ENCODE measurements around the gene GFER. TPM values are rescaled to one million over a fixed set of nuclear protein-coding genes. Genes with fewer than 3 reads are reported as not detected.

The GFER gene
- total RNA-seq, 2 donors from 2014 or later, result 13.2 to 35.9 TPM

DNA sequence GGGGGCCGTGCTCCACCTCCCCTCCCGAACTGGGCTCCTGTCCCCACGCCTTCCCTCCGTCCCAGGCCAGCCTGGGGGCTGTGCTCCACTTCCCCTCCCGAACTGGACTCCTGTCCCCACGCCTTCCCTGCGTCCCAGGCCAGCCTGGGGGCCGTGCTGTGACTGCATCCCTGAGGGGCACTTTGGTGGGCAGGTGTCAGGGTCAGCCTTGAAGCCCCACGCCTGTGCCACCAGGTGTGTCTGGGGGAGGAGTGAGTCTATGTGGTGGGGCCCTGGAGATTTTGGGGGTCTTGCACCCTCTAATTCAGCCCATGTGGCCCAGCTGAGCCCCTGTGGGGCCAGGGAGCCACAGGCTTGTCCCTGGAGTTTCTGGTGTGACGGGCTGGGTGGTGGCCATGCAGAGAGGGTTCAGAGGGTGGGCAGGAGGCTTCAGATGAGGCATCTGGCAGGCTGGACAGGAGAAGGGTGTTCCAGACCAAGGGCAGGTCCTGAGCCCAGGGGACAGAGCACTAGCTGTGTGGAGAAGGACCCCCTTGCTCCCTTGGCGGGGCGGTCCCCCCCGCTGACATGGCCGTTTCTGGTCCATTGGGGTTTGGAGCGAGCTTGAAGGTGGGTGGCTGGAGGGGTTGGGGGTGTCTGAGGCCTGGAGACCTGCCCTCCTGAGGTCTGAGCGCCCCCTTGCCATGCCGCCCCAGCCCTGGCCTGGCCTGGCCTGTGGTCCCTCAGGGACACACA lies 50.9 kb downstream of the GFER start:
- Histone ChIP-seq H3K36me3 (replicated peaks in 1 of 2; ENCODE audit: insufficient read depth in 1 of 2, low read depth in 2 of 2) (no peaks in the 10 kb centered on the region), H3K4me1 (peaks cover 36% of the 10 kb centered on the region), H3K27ac (peak overlapping the region; percentile 33 to 82 (median 66)), H3K4me3 (no peak overlapping the region), H3K27me3 (no peaks in the 10 kb centered on the region), H3K9me3 (no peaks in the 10 kb centered on the region)
- intact Hi-C loops (cut with DNase I), result no loop called here
- peak in 1 of 4 donors; percentile 30 for DNase-seq
- no peak for ATAC-seq
- TF ChIP-seq, protein P1, sequence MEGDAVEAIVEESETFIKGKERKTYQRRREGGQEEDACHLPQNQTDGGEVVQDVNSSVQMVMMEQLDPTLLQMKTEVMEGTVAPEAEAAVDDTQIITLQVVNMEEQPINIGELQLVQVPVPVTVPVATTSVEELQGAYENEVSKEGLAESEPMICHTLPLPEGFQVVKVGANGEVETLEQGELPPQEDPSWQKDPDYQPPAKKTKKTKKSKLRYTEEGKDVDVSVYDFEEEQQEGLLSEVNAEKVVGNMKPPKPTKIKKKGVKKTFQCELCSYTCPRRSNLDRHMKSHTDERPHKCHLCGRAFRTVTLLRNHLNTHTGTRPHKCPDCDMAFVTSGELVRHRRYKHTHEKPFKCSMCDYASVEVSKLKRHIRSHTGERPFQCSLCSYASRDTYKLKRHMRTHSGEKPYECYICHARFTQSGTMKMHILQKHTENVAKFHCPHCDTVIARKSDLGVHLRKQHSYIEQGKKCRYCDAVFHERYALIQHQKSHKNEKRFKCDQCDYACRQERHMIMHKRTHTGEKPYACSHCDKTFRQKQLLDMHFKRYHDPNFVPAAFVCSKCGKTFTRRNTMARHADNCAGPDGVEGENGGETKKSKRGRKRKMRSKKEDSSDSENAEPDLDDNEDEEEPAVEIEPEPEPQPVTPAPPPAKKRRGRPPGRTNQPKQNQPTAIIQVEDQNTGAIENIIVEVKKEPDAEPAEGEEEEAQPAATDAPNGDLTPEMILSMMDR (IDR thresholded peaks at IDR 0.05), result no peak
- no peak for TF ChIP-seq POLR2A (IDR thresholded peaks at IDR 0.05)
- WGBS, 2 donors, result 80 to 81% methylated on average over 3 to 17 of the region's 17 CpGs

DNA sequence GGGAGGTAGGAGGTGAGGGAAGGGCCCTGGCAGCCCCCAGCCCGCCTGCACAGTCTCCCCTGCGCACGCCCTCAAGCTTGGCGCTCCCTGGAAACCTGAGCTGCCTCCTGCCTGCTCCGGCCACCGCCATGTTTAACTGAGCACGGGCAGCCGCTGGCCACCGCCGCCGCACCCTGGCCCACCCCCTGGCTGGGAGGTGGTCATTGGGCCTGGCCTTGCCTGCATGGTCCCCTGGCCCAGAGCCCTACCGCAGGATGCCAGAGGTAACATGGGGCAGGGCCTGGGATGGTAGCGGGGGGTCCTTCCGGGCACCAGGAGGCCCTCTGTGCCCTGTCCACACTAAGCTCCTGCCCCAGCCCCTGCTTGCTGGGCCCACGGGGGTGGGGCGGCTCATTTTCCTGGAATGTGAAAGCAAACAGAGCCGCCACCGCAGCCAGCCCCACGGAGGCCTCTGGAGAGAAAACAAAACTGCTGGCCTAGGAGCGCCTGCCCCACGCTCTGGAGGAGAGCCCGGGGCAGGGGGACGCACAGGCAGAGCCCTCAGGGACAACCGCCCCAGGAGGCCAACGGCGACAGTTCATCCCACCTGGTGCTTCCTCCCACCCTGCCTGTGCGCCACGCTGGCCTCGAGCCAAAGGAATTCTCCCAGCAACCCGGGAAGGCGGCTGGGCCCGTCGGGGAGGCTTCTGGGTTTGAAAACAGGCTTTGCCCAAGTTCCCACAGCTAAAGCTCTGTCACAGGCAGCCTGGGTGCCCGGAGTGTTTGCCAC lies 51.6 kb downstream of the GFER start:
- intact Hi-C loops (cut with DNase I), result no loop called here
- Histone ChIP-seq H3K4me3 (no peak overlapping the region), H3K36me3 (replicated peaks in 1 of 2; ENCODE audit: insufficient read depth in 1 of 2, low read depth in 2 of 2) (no peaks in the 10 kb centered on the region), H3K9me3 (no peaks in the 10 kb centered on the region), H3K27ac (peak overlapping the region; percentile 33 to 82 (median 66)), H3K4me1 (peaks cover 44% of the 10 kb centered on the region), H3K27me3 (no peaks in the 10 kb centered on the region)
- 53 to 80% methylated on average over 6 to 34 of the region's 34 CpGs for WGBS, 2 donors
- DNase-seq, result peak in 3 of 4 donors; percentile 48 to 65 (median 54)
- peak; percentile 44 for ATAC-seq
- peak in 2 of 3 donors; percentile 25 to 38 for TF ChIP-seq POLR2A (IDR thresholded peaks at IDR 0.05)
- TF ChIP-seq, protein P1 (IDR thresholded peaks at IDR 0.05), result no peak

DNA sequence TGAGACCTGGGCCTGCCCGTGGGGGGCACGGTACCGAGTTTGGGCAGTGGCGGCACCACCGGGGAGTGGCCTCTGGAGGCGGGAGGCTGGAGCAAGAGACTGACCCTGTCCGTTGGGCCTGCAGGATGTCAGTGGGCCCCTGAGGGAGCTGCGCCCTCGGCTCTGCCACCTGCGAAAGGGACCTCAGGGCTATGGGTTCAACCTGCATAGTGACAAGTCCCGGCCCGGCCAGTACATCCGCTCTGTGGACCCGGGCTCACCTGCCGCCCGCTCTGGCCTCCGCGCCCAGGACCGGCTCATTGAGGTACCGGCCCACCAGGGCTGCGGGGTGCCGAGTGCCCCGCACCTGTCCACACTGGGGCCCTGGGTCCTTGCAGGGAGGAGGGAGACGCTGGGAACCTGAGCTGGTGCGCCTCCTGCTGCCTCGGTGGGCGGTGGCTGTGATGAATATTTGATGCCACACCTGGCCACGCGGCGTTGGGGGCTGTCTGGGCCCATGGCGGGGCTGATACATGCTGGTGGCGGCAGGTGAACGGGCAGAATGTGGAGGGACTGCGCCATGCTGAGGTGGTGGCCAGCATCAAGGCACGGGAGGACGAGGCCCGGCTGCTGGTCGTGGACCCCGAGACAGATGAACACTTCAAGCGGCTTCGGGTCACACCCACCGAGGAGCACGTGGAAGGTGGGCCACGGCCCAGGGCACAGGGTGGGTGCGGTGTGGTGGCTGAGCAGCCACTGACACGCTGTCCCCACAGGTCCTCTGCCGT lies 52.4 kb downstream of the GFER start:
- Histone ChIP-seq H3K9me3 (no peaks in the 10 kb centered on the region), H3K36me3 (replicated peaks in 1 of 2; ENCODE audit: insufficient read depth in 1 of 2, low read depth in 2 of 2) (no peaks in the 10 kb centered on the region), H3K4me1 (peaks cover 45% of the 10 kb centered on the region), H3K27ac (peak overlapping the region; percentile 33 to 82 (median 66)), H3K27me3 (no peaks in the 10 kb centered on the region), H3K4me3 (no peak overlapping the region)
- TF ChIP-seq, protein P1 (IDR thresholded peaks at IDR 0.05), result no peak
- no peak for TF ChIP-seq POLR2A (IDR thresholded peaks at IDR 0.05)
- 88 to 97% methylated on average over 13 to 44 of the region's 47 CpGs for WGBS, 2 donors
- DNase-seq (no peak), ATAC-seq (no peak)
- intact Hi-C loops (cut with DNase I), result no loop called here

DNA sequence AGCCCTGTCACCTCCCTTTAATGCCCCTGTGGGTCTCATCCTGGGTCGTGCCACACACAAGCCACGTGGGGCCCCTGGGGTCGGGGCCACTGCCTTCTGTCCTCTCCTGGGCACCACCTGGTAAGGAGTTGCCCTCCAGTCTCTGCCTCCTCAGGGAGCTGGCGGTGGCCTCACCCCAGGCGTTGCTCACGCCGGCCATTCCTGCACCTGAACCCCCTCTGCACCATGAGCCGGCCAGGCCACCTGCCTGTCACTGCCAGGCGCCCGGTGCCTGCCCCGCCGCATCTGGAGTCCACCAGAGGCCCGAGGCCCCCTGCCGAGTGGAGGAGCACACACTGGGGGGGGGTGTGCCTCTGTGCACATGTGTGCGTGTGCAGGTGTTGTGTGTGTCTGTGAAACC lies 53.1 kb downstream of the GFER start:
- DNase-seq (no peak), ATAC-seq (no peak)
- 40 to 79% methylated on average over 1 to 15 of the region's 15 CpGs for WGBS, 2 donors
- no peaks in the 10 kb centered on the region for H3K9me3 ChIP-seq
- H3K36me3 ChIP-seq (replicated peaks in 1 of 2; ENCODE audit: insufficient read depth in 1 of 2, low read depth in 2 of 2), result no peaks in the 10 kb centered on the region
- peaks cover 45% of the 10 kb centered on the region for H3K4me1 ChIP-seq
- no peaks in the 10 kb centered on the region for H3K27me3 ChIP-seq
- TF ChIP-seq, protein P1 (IDR thresholded peaks at IDR 0.05), result no peak
- TF ChIP-seq POLR2A (IDR thresholded peaks at IDR 0.05), result no peak
- no peak overlapping the region for H3K4me3 ChIP-seq
- H3K27ac ChIP-seq, result peak overlapping the region in 2 of 4 donors; percentile 30 to 75
- intact Hi-C loops (cut with DNase I), result no loop called here

Small RNAs within 50 kb of the gene (small RNA-seq; reads per million reads assigned to genes)
- 0.66 reads per million, percentile 12 among the genes with 10 or more reads in this experiment for gene AC005363.2
- gene RN7SL219P, result not detected
- gene SNORA10, result not detected
- not detected for gene SNORA64

Other genes starting within 250 kb of the GFER start
- 100 to 1,000 TPM in 1 of 2 donors, 10 to 100 TPM in 1; 62.8 to 113 TPM for gene NME3, start 212.7 kb upstream of the GFER start, total RNA-seq
- 10 to 100 TPM; 13.5 to 33.3 TPM for gene EME2, start 211.4 kb upstream of the GFER start, total RNA-seq
- gene MRPS34, start 211.1 kb upstream of the GFER start, total RNA-seq, result 10 to 100 TPM; 51.4 to 99.6 TPM
- gene SPSB3, start 201.6 kb upstream of the GFER start, total RNA-seq, result 10 to 100 TPM; 95.9 to 97.8 TPM
- gene NUBP2, start 201.2 kb upstream of the GFER start, total RNA-seq, result 10 to 100 TPM; 61.0 to 72.6 TPM
- gene IGFALS, start 190.5 kb upstream of the GFER start, total RNA-seq, result 1 to 10 TPM; 5.2 to 9.2 TPM
- gene HAGH, start 157.4 kb upstream of the GFER start, total RNA-seq, result 10 to 100 TPM; 45.7 to 46.5 TPM
- gene FAHD1, start 157.0 kb upstream of the GFER start, total RNA-seq, result 10 to 100 TPM; 32.6 to 50.8 TPM
- gene MEIOB, start 112.0 kb upstream of the GFER start, total RNA-seq, result under 1 TPM in 1 of 2 donors, not detected in 1; 0.26 TPM
- gene HS3ST6, start 65.8 kb upstream of the GFER start, total RNA-seq, result not detected
- 10 to 100 TPM; 36.8 to 38.6 TPM for gene MSRB1, start 41.0 kb upstream of the GFER start, total RNA-seq
- 10 to 100 TPM in 1 of 2 donors, not detected in 1; 16.5 TPM for gene RPL3L, start 29.5 kb upstream of the GFER start, total RNA-seq
- 10 to 100 TPM; 39.2 to 86.1 TPM for gene NDUFB10, start 24.7 kb upstream of the GFER start, total RNA-seq
- gene RPS2, start 19.4 kb upstream of the GFER start, total RNA-seq, result 1,000 to 10,000 TPM; 2,300 to 2,472 TPM
- gene RNF151, start 17.3 kb upstream of the GFER start, total RNA-seq, result not detected
- 10 to 100 TPM; 38.9 to 40.7 TPM for gene TBL3, start 12.1 kb upstream of the GFER start, total RNA-seq
- gene NOXO1, start 2.7 kb upstream of the GFER start, total RNA-seq, result not detected
- 1 to 10 TPM in 1 of 2 donors, under 1 TPM in 1; 0.33 to 1.6 TPM for gene SYNGR3, start 5.8 kb downstream of the GFER start, total RNA-seq
- 10 to 100 TPM; 41.0 to 55.4 TPM for gene ZNF598, start 25.6 kb downstream of the GFER start, total RNA-seq
- gene NPW, start 35.6 kb downstream of the GFER start, total RNA-seq, result not detected
- gene NHERF2, start 42.7 kb downstream of the GFER start, total RNA-seq, result 10 to 100 TPM; 32.7 to 87.3 TPM
- gene NTHL1, start 63.6 kb downstream of the GFER start, total RNA-seq, result 10 to 100 TPM; 15.2 to 19.7 TPM
- 100 to 1,000 TPM in 1 of 2 donors, 10 to 100 TPM in 1; 73.9 to 152 TPM for gene TSC2, start 63.8 kb downstream of the GFER start, total RNA-seq
- gene PKD1, start 151.7 kb downstream of the GFER start, total RNA-seq, result 100 to 1,000 TPM in 1 of 2 donors, 10 to 100 TPM in 1; 78.9 to 237 TPM
- gene RAB26, start 164.4 kb downstream of the GFER start, total RNA-seq, result 10 to 100 TPM; 25.4 to 28.8 TPM
- gene TRAF7, start 171.6 kb downstream of the GFER start, total RNA-seq, result 10 to 100 TPM; 22.7 to 29.3 TPM
- under 1 TPM; 0.66 to 0.78 TPM for gene CASKIN1, start 212.4 kb downstream of the GFER start, total RNA-seq
- 10 to 100 TPM; 32.4 to 59.0 TPM for gene MLST8, start 221.3 kb downstream of the GFER start, total RNA-seq
- 1 to 10 TPM; 1.8 to 3.3 TPM for gene BRICD5, start 226.7 kb downstream of the GFER start, total RNA-seq
- gene PGP, start 230.6 kb downstream of the GFER start, total RNA-seq, result 10 to 100 TPM in 1 of 2 donors, 1 to 10 TPM in 1; 7.8 to 15.8 TPM
- 10 to 100 TPM; 22.3 to 48.1 TPM for gene E4F1, start 239.4 kb downstream of the GFER start, total RNA-seq

Data from body of pancreas (tissue), 4 donors.